ENCODE data around the gene CRHR2. TPM values are rescaled to one million over a fixed set of nuclear protein-coding genes. Genes with fewer than 3 reads are reported as not detected.

Gene CRHR2
- total and polyA plus RNA-seq, 2 of the 4 experiments (the other 2 are of a cell fraction), result not detected

DNA sequence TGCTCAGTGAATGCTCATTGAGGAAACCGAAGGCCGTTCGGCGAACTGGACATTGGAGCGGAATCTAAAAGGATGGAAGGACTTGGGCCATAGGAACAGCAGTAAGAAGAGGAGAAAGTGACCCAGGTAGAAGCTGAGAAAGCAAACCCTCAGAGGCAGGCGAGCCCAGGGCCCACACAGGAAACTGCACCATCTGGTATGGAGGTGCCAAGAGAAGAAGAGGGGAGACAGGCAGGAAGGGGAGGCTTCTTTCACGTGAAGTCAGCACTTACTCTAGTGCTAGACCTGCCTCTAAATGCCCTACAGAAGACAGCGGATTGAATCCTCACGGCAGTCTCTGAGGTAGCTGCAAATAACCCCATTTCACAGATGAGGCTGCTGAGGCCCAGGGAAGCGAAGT is 10.2 kb upstream of the CRHR2 start:
- Histone ChIP-seq H2AK9ac (replicated peaks; ENCODE audit: low read depth, low read length, poor library complexity) (no peak overlapping the region), H3K9me3 (ENCODE audit: control insufficient read depth, insufficient read depth, low read length) (no peaks in the 10 kb centered on the region), H3K23ac (ENCODE audit: low read depth, low read length) (no peak overlapping the region), H2BK5ac (ENCODE audit: low read depth, low read length, poor library complexity, severe bottlenecking) (no peak overlapping the region), H3K9me1 (ENCODE audit: insufficient read depth, low read length) (no peaks in the 10 kb centered on the region), H4K8ac (ENCODE audit: low read depth in 2 of 2, low read length in 2 of 2) (no peak overlapping the region), H2BK120ac (ENCODE audit: low read depth, low read length) (no peak overlapping the region), H2AFZ (replicated peaks; ENCODE audit: low read length, poor library complexity) (no peak overlapping the region), H3K4me3 (ENCODE audit: insufficient read depth, low read depth, low read length) (no peak overlapping the region), H3K36me3 (ENCODE audit: control insufficient read depth, insufficient read depth, low read length) (no peaks in the 10 kb centered on the region), H4K5ac (ENCODE audit: low read depth, low read length) (no peak overlapping the region), H3K27ac (ENCODE audit: insufficient read depth, low read length) (no peak overlapping the region), H2AK5ac (ENCODE audit: low read depth, low read length) (no peak overlapping the region), H3K27me3 (ENCODE audit: control insufficient read depth, insufficient read depth, low read length) (peaks cover 60% of the 10 kb centered on the region), H2BK15ac (ENCODE audit: low read depth, low read length) (no peak overlapping the region), H4K91ac (ENCODE audit: insufficient read depth, low read depth, low read length) (no peak overlapping the region), H3K14ac (replicated peaks; ENCODE audit: low read depth, low read length) (no peak overlapping the region), H3K4me2 (ENCODE audit: low read depth, low read length) (no peak overlapping the region), H3K9ac (ENCODE audit: low read depth, low read length) (no peak overlapping the region), H3K56ac (ENCODE audit: extremely low read depth, insufficient read depth, low read length) (no peak overlapping the region), H3K79me1 (ENCODE audit: low read depth in 1 of 2, low read length in 2 of 2) (no peaks in the 10 kb centered on the region), H4K20me1 (ENCODE audit: insufficient read depth, low read length) (no peaks in the 10 kb centered on the region), H3K4ac (ENCODE audit: low read depth, low read length) (no peak overlapping the region), H2BK20ac (ENCODE audit: low read depth, low read length) (no peak overlapping the region), H3K18ac (ENCODE audit: low read depth, low read length) (no peak overlapping the region), H3K4me1 (ENCODE audit: control insufficient read depth, insufficient read depth, low read length) (no peaks in the 10 kb centered on the region)
- ChIA-PET POLR2A (ENCODE audit: unreplicated experiment) (no interaction called here), CTCF (no interaction called here)
- dilution Hi-C loops (cut with HindIII; ENCODE audit: low sequenced_read_pairs, unreplicated experiment), result no loop called here
- TF ChIP-seq SMC3 (IDR thresholded peaks at IDR 0.05; ENCODE audit: low read depth, low read length), result no peak
- TF ChIP-seq MAFK (IDR thresholded peaks at IDR 0.05; ENCODE audit: low read depth, low read length), result no peak
- TF ChIP-seq, protein P1, sequence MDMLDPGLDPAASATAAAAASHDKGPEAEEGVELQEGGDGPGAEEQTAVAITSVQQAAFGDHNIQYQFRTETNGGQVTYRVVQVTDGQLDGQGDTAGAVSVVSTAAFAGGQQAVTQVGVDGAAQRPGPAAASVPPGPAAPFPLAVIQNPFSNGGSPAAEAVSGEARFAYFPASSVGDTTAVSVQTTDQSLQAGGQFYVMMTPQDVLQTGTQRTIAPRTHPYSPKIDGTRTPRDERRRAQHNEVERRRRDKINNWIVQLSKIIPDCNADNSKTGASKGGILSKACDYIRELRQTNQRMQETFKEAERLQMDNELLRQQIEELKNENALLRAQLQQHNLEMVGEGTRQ (IDR thresholded peaks at IDR 0.05; ENCODE audit: low read depth, low read length), result no peak
- no peak for TF ChIP-seq FOS (IDR thresholded peaks at IDR 0.05; ENCODE audit: low read depth, low read length)
- TF ChIP-seq RCOR1 (IDR thresholded peaks at IDR 0.05; ENCODE audit: insufficient replicate concordance, low read length), result no peak
- TF ChIP-seq, protein P2, sequence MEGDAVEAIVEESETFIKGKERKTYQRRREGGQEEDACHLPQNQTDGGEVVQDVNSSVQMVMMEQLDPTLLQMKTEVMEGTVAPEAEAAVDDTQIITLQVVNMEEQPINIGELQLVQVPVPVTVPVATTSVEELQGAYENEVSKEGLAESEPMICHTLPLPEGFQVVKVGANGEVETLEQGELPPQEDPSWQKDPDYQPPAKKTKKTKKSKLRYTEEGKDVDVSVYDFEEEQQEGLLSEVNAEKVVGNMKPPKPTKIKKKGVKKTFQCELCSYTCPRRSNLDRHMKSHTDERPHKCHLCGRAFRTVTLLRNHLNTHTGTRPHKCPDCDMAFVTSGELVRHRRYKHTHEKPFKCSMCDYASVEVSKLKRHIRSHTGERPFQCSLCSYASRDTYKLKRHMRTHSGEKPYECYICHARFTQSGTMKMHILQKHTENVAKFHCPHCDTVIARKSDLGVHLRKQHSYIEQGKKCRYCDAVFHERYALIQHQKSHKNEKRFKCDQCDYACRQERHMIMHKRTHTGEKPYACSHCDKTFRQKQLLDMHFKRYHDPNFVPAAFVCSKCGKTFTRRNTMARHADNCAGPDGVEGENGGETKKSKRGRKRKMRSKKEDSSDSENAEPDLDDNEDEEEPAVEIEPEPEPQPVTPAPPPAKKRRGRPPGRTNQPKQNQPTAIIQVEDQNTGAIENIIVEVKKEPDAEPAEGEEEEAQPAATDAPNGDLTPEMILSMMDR (conservative IDR thresholded peaks at IDR 0.05; ENCODE audit: low read depth, low read length), result no peak
- TF ChIP-seq NFE2L2 (IDR thresholded peaks at IDR 0.05; ENCODE audit: low read depth, low read length), result no peak
- no peak for TF ChIP-seq BHLHE40 (IDR thresholded peaks at IDR 0.05; ENCODE audit: low read depth, low read length)
- no peak for TF ChIP-seq RFX5 (IDR thresholded peaks at IDR 0.05; ENCODE audit: low read depth, low read length)
- no peak for TF ChIP-seq CHD1 (IDR thresholded peaks at IDR 0.05; ENCODE audit: low read depth, low read length)
- TF ChIP-seq MAZ (IDR thresholded peaks at IDR 0.05; ENCODE audit: borderline replicate concordance, low read depth, low read length), result no peak
- TF ChIP-seq, protein P3, sequence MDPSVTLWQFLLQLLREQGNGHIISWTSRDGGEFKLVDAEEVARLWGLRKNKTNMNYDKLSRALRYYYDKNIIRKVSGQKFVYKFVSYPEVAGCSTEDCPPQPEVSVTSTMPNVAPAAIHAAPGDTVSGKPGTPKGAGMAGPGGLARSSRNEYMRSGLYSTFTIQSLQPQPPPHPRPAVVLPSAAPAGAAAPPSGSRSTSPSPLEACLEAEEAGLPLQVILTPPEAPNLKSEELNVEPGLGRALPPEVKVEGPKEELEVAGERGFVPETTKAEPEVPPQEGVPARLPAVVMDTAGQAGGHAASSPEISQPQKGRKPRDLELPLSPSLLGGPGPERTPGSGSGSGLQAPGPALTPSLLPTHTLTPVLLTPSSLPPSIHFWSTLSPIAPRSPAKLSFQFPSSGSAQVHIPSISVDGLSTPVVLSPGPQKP (IDR thresholded peaks at IDR 0.05; ENCODE audit: borderline replicate concordance, low read depth, low read length), result no peak
- no peak for TF ChIP-seq RAD21 (IDR thresholded peaks at IDR 0.05; ENCODE audit: low read length)
- TF ChIP-seq MXI1 (IDR thresholded peaks at IDR 0.05; ENCODE audit: borderline replicate concordance, low read depth, low read length), result no peak
- TF ChIP-seq POLR2A (IDR thresholded peaks at IDR 0.05; ENCODE audit: low read depth, low read length), result no peak
- DNase-seq, result no peak
- no TSS peak for BruUV-seq (replicated peaks)
- intact Hi-C loops (cut with micrococcal nuclease), result no loop called here
- WGBS, 2 experiments (ENCODE audit: extremely low coverage in 2 of 2, insufficient read length in 1 of 2), result no CpG with 5 or more reads among the region's 10 CpGs
- in situ Hi-C loops (cut with MboI; ENCODE audit: low sequenced_read_pairs), result no loop called here
- no peak for ATAC-seq (ENCODE audit: low read depth)
